Fibroblast of the aortic adventitia (primary cell): Measurements from ENCODE around the gene SLCO2B1. TPM values are rescaled to one million over a fixed set of nuclear protein-coding genes. Genes with fewer than 3 reads are reported as not detected.
A peak's percentile ranks its signal among the peaks of the same experiment; 100 is the strongest.

Experiments used
- DNase-seq: peaks from one replicate; pipeline ENCODE4 v3.0.0-alpha.2; 2010; ENCODE audit warnings: low read depth
- H3K4me3 ChIP-seq: 2 replicates; pipeline ENCODE4 v1.5.1; 2011; ENCODE audit warnings: low read depth, mild to moderate bottlenecking, control low read depth, low read length, moderate library complexity
- total RNA-seq: library from RNA; depleted of rRNA; stranded (reverse); fragments of >200 nt; gene quantifications from 2 replicates; pipeline ENCODE4 v1.2.3, GENCODE V29; 2012; ENCODE audit warnings: low replicate concordance
- TF ChIP-seq, protein P1 (sequence below): IDR thresholded peaks from 2 replicates; pipeline ENCODE4 v1.5.1; 2011; ENCODE audit warnings: mild to moderate bottlenecking, low read length, control low read depth, inconsistent platforms; ENCODE audit not compliant: insufficient read depth

SLCO2B1 gene
- total RNA-seq, 1 donor, result not detected

DNA sequence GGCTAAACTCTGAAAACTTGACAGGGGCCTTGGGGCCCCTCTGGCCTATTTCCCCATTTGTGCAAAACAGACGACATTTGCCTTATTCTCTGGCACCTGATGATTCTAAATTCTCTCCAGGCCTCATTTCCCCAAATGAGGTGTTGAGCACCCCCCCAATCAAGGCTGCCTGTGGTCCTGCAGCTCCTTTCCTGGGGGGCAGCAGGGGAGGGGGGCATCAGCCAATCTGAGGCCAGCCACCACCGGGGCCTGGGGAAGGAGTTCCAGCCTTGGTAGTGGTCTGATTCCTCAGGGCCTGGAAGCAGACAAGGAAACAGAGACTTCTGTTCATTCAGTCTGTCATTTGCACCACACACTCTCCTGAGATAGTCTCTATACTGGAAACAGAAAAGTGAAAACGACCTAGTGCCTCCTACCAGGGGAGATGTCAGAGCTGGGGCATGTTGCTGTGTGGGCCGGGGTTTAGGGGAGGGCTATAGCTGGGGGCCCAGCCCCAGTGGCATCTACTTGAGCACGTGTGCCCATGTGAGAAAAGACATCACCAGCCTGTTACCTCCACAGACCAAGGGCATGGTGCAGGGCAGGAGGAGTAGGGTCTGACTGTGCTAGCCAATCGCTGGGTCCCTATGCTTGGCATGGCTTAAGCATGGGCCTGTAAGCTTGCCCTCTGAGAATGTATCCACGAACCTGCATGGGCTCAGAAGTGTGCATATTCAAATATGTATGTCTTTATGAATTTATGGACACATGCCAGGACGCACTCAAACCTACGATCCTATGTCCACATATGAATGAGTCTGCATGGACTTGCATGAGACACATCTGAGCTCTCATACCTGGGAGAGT lies 87.9 kb downstream of the SLCO2B1 start:
- H3K4me3 ChIP-seq, result no peak overlapping the region
- no peak for DNase-seq
- TF ChIP-seq, protein P1, sequence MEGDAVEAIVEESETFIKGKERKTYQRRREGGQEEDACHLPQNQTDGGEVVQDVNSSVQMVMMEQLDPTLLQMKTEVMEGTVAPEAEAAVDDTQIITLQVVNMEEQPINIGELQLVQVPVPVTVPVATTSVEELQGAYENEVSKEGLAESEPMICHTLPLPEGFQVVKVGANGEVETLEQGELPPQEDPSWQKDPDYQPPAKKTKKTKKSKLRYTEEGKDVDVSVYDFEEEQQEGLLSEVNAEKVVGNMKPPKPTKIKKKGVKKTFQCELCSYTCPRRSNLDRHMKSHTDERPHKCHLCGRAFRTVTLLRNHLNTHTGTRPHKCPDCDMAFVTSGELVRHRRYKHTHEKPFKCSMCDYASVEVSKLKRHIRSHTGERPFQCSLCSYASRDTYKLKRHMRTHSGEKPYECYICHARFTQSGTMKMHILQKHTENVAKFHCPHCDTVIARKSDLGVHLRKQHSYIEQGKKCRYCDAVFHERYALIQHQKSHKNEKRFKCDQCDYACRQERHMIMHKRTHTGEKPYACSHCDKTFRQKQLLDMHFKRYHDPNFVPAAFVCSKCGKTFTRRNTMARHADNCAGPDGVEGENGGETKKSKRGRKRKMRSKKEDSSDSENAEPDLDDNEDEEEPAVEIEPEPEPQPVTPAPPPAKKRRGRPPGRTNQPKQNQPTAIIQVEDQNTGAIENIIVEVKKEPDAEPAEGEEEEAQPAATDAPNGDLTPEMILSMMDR, result no peak

DNA sequence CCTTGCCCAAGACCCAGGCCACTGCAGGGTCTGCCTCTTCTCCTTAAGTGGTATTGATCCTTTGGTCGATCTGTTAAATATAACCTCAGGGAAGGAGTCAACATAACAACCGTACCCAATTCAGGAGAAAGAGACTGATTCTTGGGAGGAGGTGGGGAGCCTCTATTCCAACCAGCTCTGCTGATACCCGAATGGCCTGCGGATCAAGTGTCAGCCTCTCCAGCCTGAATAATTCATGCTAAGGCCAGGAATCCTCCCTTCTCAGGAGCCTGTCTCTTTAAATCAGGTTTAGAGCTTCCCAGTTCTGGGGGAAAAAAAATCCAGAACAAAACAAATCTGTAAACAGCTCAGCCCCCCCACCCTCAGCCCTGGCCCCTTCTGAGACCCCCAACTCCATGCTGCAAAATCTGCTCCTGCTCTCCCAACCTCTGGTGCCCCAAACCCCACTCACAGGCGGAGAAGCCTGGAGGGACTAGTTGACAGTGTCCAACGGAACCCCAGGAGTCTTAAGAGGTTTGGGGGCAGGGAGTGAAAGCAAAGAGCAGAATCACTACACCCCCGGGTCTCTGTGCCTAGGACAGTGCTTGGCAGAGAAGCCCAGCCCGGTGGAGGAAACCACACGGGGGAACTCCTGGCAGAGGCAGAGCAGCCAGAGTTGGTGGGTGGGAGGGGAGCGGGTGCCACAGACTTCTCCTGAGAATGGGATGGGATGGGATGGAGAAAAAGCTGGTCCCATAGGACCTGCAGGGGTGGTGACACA lies 88.8 kb downstream of the SLCO2B1 start:
- H3K4me3 ChIP-seq, result no peak overlapping the region
- DNase-seq, result no peak
- TF ChIP-seq, protein P1, result no peak

DNA sequence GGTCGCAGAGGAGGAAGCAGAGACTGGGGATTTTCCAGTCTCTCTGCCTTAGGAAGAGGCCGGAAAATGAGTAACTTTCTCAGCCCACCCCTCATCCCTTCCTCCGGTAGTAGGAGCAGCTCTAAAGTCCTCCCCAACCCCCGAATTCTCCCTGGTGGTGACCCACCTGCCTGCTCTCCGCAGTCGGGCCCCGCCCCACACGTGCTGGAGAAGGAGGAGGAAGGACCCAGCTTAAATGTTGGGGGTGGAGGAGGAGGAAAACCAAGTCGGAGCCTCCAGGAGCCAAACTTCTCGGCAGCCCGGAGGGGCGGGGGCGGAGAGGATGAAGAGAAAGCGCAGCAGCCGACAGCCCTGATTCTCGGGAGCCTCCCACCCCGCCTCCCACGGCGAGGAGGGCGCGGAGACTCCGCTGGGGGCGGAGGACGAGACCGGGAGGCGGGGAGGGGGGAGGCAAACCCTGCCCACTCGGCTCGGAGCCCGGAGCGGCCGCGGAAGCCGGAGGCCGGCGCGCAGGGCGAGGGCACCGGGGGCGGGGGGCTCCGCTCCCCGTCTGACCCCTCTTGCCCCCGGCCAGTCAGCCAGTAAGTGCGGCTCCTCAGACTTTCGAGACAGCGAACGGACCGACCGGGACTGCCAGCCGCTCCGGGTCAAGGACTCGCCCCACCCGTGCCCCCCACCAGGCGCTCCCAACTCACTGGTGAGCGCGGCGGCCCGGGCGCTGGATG lies 89.6 kb downstream of the SLCO2B1 start, which contains the start of gene TPBGL:
TPBGL (plus strand) TSS at position 464 of the 725 bp plus-strand sequence. CDS start 276 bp downstream, outside the sequence.
- TF ChIP-seq, protein P1, result no peak
- H3K4me3 ChIP-seq, result peak within 1 kb of the TSS; percentile 39
- no peak for DNase-seq

DNA sequence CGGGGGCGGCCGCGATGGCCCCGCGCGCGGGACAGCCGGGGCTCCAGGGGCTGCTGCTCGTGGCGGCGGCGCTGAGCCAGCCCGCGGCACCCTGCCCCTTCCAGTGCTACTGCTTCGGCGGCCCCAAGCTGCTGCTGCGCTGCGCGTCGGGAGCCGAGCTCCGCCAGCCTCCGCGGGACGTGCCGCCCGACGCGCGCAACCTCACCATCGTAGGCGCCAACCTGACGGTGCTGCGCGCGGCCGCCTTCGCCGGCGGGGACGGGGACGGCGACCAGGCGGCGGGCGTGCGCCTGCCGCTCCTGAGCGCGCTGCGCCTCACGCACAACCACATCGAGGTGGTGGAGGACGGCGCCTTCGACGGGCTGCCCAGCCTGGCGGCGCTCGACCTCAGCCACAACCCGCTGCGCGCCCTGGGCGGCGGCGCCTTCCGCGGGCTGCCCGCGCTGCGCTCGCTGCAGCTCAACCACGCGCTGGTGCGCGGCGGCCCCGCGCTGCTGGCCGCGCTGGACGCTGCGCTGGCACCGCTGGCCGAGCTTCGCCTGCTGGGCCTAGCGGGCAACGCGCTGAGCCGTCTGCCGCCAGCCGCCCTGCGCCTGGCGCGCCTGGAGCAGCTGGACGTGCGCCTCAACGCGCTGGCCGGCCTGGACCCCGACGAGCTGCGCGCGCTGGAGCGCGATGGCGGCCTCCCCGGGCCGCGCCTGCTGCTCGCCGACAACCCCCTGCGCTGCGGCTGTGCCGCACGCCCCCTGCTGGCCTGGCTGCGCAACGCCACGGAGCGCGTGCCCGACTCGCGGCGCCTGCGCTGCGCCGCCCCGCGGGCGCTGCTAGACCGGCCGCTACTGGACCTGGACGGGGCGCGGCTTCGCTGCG lies 90.4 kb downstream of the SLCO2B1 start:
- peak overlapping the region; percentile 66 for H3K4me3 ChIP-seq
- TF ChIP-seq, protein P1, result peak; percentile 63
- peak; percentile 76 for DNase-seq

DNA sequence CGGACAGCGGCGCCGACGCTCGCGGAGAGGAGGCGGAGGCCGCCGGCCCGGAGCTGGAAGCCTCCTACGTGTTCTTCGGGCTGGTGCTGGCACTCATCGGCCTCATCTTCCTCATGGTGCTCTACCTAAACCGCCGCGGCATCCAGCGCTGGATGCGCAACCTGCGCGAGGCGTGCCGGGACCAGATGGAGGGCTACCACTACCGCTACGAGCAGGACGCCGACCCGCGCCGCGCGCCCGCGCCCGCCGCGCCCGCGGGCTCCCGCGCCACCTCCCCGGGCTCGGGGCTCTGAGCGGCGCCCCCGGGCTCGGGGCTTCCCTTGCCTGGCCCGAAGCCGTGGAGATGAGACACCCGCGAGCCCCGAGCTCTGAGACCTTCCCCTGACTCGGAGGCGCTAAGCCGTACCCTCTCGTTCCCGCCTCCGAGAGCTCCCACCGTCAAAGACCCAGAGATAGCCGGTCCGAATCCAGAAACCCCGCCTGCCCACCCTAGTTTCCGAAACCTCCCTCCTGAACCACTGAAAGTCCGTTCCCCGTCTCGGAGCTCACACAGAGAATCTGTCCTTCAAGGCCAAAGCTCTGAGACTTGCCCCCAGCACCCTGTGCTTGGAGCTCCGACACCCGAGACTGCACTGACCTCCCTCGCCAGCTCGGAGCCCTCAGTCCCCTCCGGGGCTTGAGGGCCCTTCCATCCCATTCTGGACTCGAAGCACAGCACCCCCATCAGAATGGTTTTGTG lies 91.2 kb downstream of the SLCO2B1 start:
- TF ChIP-seq, protein P1, result no peak
- H3K4me3 ChIP-seq, result peak overlapping the region; percentile 66
- DNase-seq, result no peak
